CD4-positive, alpha-beta T cell treated with Interleukin-12 subunit alpha and Interleukin-12 subunit beta, for 1 hour (primary cell): ENCODE measurements around the gene HOXB13.

Experiments used
- DNase-seq: peaks from one replicate; pipeline ENCODE4 v3.0.0-alpha.2; 2020

HOXB13 gene

DNA sequence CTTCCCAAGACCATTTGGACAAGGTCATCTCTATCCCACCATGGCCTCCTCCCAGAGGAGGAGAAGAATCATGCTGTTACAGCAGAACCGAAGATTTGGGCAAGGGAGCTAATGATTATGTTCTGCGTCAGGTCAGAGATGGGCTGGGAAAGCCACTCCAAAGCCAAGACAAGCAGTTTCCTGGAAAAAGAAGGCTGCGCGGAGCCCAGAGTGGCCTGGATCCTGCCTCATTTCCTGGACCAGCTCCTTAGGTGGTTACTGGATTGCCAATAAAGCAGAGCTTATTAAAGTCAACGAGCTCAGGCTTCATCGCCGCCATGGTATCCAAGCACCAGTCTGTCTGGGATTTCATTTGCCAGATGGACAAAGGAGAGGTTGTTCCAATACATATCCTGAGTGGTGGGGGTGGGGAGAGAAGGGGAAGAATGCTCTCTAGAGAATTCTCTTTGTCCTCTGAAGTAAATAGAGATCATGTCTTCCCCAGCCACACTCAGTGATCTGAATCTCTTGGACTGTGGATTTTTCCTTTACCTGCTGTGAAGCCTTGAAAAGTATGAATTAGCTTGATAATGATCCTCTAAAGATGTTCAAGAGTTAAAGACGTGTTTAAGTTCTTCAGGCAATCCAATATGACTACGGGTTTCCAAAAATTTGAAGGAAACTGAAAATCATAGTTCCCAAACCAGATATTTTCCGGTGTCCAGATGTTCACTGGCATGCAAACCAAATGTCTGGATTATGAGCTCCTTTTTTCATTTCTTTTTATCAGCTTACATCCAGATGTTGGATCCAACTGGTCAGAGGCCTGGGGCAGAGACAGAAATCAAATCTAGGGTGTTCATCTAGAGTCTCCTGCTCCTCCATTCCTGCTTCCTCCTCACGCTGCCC is 23.9 kb downstream of the HOXB13 start:
- DNase-seq = no peak

DNA sequence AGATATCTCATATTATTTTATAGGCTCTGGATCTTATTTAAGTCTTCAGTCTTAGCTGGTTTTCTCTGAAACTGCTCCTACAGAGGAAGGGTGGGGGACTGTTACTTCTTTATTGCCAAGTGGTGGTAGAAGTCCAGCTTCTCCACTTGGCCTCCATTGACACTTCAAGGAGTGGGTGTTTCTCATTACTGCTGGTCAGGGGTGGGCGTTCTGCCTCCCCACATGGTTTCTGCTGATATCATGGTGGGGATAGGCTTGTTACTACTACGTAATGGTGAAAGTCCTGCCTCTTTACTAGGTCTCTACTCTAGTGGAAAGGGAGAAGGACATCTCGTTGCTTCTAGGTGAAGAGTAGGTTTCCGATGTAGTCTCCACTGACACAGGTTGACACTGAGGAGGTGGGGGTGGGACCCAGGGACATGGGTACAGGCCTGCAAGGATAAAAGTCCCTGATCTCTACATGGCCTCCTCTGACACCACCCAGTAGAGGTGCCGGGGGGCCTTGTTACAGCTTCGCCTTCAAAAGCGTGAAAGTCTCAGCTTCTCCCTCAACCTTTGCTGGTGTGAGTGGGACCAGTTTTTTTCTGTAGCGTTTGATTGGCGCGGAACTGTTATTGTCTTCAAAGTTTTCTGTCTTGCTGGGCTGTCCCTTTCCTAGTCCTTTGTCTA is 26.6 kb downstream of the HOXB13 start:
- DNase-seq = no peak

DNA sequence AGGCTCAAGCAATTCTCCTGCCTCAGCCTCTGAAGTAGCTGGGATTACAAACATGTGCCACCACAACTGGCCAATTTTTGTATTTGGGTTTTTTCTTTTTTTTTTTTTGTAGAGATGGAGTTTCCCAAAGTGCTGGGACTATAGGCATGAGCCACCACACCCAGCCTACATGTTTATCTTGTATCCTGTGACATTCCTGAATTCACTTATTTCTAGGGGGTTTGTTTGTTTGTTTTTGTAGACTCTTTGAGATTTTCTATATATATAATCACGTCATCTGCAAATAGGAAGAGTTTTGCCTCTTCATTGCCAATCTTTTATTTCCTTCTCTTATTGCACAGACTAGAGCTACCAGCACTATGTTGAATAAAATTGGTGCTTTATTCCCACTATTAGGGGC is 35.4 kb downstream of the HOXB13 start:
- DNase-seq = no peak

DNA sequence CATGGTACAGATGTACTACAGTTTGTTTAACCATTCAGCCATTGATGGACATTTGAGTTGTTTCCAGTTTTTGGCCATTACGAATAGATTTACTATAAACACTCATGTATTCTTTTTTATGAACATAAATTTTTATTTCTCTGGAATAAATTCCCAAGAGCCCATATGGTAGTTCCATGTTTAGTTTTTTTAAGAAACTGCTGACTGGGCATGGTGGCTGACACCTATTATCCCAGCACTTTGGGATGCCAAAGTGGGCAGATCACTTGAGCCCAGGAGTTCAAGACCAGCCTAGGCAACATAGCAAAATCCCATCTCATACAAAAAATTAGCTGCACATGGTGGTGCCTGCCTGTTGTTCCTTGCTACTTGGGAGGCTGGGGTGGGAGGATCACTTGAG is 36.5 kb downstream of the HOXB13 start:
- no peak for DNase-seq

DNA sequence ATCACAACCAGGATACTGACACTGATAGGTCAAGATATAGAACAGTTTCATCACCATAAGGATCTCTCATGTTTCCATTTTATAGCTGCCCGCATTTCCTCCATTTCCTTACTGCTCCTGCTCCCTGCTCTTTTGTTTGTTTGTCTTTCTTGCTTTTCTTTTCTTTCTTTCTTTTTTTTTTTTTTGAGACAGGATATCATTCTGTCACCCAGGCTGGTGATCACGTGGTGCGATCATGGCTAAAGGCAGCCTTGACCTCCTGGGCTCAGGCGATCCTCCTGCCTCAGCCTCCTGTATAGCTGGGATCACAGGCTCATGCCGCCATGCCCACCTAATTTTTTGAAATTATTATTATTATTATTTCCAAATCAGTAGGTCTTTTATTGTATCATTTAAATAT is 37.9 kb downstream of the HOXB13 start:
- no peak for DNase-seq

DNA sequence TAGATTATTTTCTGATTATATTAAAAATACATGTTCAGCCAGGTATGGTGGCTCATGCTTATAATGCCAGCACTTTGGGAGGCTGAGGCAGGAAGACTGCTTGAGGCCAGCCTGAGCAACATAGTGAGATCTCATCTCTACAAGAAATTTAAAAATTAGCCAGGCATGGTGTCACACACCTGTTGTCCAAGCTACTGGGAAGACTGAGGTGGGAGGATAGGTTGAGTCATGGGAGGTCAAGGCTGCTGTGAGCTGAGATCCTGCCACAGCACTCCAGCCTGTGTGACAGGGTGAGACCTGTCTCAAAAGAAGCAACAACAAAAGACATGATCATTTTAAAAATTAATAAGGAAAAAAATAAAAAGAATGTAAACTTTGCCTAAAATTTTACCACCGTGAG is 46.9 kb downstream of the HOXB13 start:
- DNase-seq = no peak

DNA sequence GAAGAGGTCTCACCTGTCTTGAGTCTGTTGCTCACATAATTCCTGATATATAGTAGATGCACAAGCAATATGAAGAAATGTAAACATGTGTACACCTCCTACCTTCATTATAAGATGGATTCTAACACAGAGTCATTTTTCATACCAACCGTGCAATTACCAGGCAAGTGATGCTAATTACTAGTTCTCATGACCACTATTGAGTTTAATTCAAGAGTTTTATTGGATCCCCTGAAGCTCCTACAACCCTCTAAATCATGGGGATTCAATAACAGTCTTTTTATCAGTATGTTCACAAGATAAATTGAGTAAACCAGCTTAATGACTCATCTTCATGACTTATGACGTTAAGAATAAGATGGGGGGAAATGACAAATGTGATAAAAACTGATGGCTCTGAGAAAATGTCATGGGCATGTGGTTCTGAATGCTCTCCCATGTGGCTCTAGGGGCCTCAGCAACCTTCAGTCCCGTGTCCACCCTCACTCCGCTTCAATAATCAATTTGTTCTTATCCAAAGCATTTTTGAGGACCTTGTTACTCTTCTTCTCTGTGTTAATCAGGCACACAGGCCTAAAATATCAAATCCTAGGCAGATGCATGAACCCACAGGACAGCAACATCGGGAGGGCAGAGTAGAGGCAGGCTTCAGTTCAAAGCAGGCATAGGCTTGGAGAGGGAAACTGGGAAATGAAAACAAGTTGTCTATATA is 49.0 kb downstream of the HOXB13 start:
- no peak for DNase-seq

DNA sequence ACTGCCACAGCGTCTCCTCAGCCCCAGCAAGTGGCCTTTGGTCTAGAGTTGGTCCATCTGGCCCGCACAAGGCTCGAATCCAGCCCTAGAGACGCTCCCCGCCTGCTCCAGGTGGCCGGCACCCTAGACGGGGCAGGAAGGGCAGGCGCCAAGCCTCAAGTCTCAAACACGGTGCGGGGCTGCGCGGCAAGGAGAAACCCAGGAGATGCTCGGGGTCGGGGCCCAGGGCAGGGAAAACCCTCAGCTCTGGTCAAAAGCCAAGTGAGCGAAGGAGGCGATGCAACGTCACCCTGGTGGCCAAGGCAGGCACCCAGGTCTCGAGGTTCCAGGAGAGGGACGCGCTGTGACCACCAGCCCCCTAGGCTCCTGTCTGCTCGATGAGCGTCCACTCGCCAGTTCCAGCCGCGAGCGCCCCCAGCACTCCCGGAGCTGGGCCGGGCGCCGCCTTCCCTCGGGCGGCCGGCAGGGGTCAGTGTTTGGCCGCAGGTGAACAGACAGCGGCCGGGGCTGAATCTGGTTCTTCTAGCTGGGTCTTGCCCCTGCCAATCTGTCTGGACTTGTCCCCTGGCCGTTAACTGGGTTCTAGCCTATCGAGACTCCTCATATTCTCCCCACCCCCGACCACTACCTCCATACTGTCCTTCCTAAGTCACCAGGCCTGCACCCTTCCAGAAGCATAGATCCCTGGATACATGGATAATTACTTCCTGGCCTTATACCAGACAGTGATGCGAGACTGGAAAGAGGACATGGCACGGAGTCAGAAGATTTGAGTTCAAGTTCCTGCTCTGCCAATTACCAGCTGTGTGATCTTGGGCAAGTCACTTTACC is 50.2 kb downstream of the HOXB13 start:
- DNase-seq = peak; percentile 68

DNA sequence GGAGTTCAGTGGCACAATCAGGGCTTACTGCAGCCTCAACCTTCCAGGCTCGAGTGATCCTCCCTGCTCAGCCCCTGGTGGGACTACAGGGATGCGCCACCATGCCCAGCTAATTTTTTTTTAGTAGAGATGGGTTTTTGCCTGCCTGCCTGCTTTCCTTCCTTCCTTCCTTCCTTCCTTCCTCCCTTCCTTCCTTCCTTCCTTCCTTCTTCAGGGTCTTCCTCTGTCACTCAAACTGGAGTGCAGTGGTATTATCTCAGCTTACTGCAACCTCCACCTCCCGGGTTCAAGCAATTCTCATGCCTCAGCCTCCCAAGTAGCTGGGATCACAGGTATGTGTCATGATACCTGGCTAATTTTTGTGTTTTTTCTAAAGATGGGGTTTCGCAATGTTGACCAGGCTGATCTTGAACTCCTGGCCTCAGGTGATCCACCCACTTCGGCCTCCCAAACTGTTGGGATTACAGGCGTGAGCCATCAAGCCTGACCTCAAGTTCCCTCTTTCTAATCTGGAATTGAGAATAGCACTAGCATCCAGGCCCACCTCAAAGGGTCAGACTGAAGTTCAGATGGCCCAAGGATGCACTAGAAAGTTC is 51.5 kb downstream of the HOXB13 start:
- DNase-seq = no peak
